ENCODE data around the gene EXOC3.

The EXOC3 gene

GRCh38 chr5:492314-492893 lies 49.4 kb downstream of the EXOC3 start:
- DNase-seq (no peak), ATAC-seq (replicated peaks) (no peak)
- Mint-ChIP-seq H3K36me3 (ENCODE audit: insufficient read depth) (peaks cover 4% of the 10 kb centered on the region), H3K27me3 (peaks cover 0 to 6% of the 10 kb centered on the region in 2 donors), H3K4me3 (no peak overlapping the region), H3K27ac (no peak overlapping the region), H3K9me3 (no peaks in the 10 kb centered on the region), H3K4me1 (ENCODE audit: low read depth in 2 of 2) (no peaks in the 10 kb centered on the region)

- no peak overlapping the region for H3K4me3 Mint-ChIP-seq
- no peak for ATAC-seq (replicated peaks)
- H3K27me3 Mint-ChIP-seq, result peaks cover 0 to 14% of the 10 kb centered on the region in 2 donors
- DNase-seq, result no peak
- no peaks in the 10 kb centered on the region for H3K9me3 Mint-ChIP-seq
- peaks cover 4% of the 10 kb centered on the region for H3K36me3 Mint-ChIP-seq (ENCODE audit: insufficient read depth)
- H3K4me1 Mint-ChIP-seq (ENCODE audit: low read depth in 2 of 2), result no peaks in the 10 kb centered on the region
- no peak overlapping the region for H3K27ac Mint-ChIP-seq
These were observed 50.2 kb downstream of the EXOC3 start for GRCh38 chr5:493119-493701.

GRCh38 chr5:493758-494157 lies 50.8 kb downstream of the EXOC3 start:
- Mint-ChIP-seq H3K27ac (no peak overlapping the region), H3K36me3 (ENCODE audit: insufficient read depth) (peaks cover 4% of the 10 kb centered on the region), H3K9me3 (no peaks in the 10 kb centered on the region), H3K27me3 (peaks cover 0 to 20% of the 10 kb centered on the region in 2 donors), H3K4me1 (ENCODE audit: low read depth in 2 of 2) (no peaks in the 10 kb centered on the region), H3K4me3 (no peak overlapping the region)
- ATAC-seq (replicated peaks) (no peak), DNase-seq (no peak)

GRCh38 chr5:494667-495255 lies 51.8 kb downstream of the EXOC3 start:
- DNase-seq (no peak), ATAC-seq (replicated peaks) (no peak)
- Mint-ChIP-seq H3K36me3 (ENCODE audit: insufficient read depth) (peaks cover 4% of the 10 kb centered on the region), H3K4me1 (ENCODE audit: low read depth in 2 of 2) (no peaks in the 10 kb centered on the region), H3K9me3 (no peaks in the 10 kb centered on the region), H3K27me3 (peaks cover 4 to 28% of the 10 kb centered on the region in 2 donors), H3K4me3 (no peak overlapping the region), H3K27ac (no peak overlapping the region)

GRCh38 chr5:496028-496427 lies 53.1 kb downstream of the EXOC3 start:
- no peak overlapping the region for H3K27ac Mint-ChIP-seq
- ATAC-seq (replicated peaks) (no peak), DNase-seq (no peak)
- H3K4me1 Mint-ChIP-seq (ENCODE audit: low read depth in 2 of 2), result no peaks in the 10 kb centered on the region
- H3K27me3 Mint-ChIP-seq, result peaks cover 16 to 37% of the 10 kb centered on the region in 2 donors
- H3K9me3 Mint-ChIP-seq, result no peaks in the 10 kb centered on the region
- H3K4me3 Mint-ChIP-seq, result no peak overlapping the region
- H3K36me3 Mint-ChIP-seq (ENCODE audit: insufficient read depth), result peaks cover 4% of the 10 kb centered on the region

- Mint-ChIP-seq H3K4me1 (ENCODE audit: low read depth in 2 of 2) (no peaks in the 10 kb centered on the region), H3K27me3 (peaks cover 16 to 42% of the 10 kb centered on the region in 2 donors), H3K36me3 (ENCODE audit: insufficient read depth) (peaks cover 4% of the 10 kb centered on the region), H3K9me3 (no peaks in the 10 kb centered on the region), H3K27ac (no peak overlapping the region), H3K4me3 (no peak overlapping the region)
- no peak for ATAC-seq (replicated peaks)
- no peak for DNase-seq
These were observed 54.2 kb downstream of the EXOC3 start for GRCh38 chr5:497090-497700.

GRCh38 chr5:497871-498509 lies 55.0 kb downstream of the EXOC3 start:
- Mint-ChIP-seq H3K27me3 (peaks cover 16 to 50% of the 10 kb centered on the region in 2 donors), H3K4me3 (no peak overlapping the region), H3K36me3 (ENCODE audit: insufficient read depth) (peaks cover 4% of the 10 kb centered on the region), H3K4me1 (ENCODE audit: low read depth in 2 of 2) (no peaks in the 10 kb centered on the region), H3K9me3 (no peaks in the 10 kb centered on the region), H3K27ac (no peak overlapping the region)
- DNase-seq (no peak), ATAC-seq (replicated peaks) (no peak)

- DNase-seq, result no peak
- no peak for ATAC-seq (replicated peaks)
- H3K36me3 Mint-ChIP-seq (ENCODE audit: insufficient read depth), result peaks cover 4% of the 10 kb centered on the region
- H3K27me3 Mint-ChIP-seq, result peaks cover 16 to 62% of the 10 kb centered on the region in 2 donors
- H3K4me3 Mint-ChIP-seq, result no peak overlapping the region
- H3K27ac Mint-ChIP-seq, result no peak overlapping the region
- no peaks in the 10 kb centered on the region for H3K9me3 Mint-ChIP-seq
- no peaks in the 10 kb centered on the region for H3K4me1 Mint-ChIP-seq (ENCODE audit: low read depth in 2 of 2)
These were observed 56.5 kb downstream of the EXOC3 start for GRCh38 chr5:499233-500209.

- Mint-ChIP-seq H3K27ac (no peak overlapping the region), H3K4me3 (no peak overlapping the region), H3K36me3 (ENCODE audit: insufficient read depth) (no peaks in the 10 kb centered on the region), H3K9me3 (no peaks in the 10 kb centered on the region), H3K4me1 (ENCODE audit: low read depth in 2 of 2) (no peaks in the 10 kb centered on the region), H3K27me3 (peaks cover 16 to 62% of the 10 kb centered on the region in 2 donors)
- DNase-seq, result no peak
- no peak for ATAC-seq (replicated peaks)
These were observed 57.5 kb downstream of the EXOC3 start for GRCh38 chr5:500491-500890.

GRCh38 chr5:501105-501830 lies 58.3 kb downstream of the EXOC3 start:
- Mint-ChIP-seq H3K4me3 (no peak overlapping the region), H3K36me3 (ENCODE audit: insufficient read depth) (no peaks in the 10 kb centered on the region), H3K27ac (no peak overlapping the region), H3K27me3 (peaks cover 16 to 62% of the 10 kb centered on the region in 2 donors), H3K9me3 (no peaks in the 10 kb centered on the region), H3K4me1 (ENCODE audit: low read depth in 2 of 2) (no peaks in the 10 kb centered on the region)
- ATAC-seq (replicated peaks) (no peak), DNase-seq (no peak)

- Mint-ChIP-seq H3K36me3 (ENCODE audit: insufficient read depth) (no peaks in the 10 kb centered on the region), H3K27me3 (peaks cover 16 to 62% of the 10 kb centered on the region in 2 donors)
These were observed 58.8 kb downstream of the EXOC3 start for GRCh38 chr5:501831-502184.

GRCh38 chr5:502325-503079 lies 59.5 kb downstream of the EXOC3 start:
- no peak overlapping the region for H3K27ac Mint-ChIP-seq
- H3K27me3 Mint-ChIP-seq, result peaks cover 16 to 61% of the 10 kb centered on the region in 2 donors
- peak overlapping the region in 1 of 2 donors; percentile 23 for H3K4me3 Mint-ChIP-seq
- H3K9me3 Mint-ChIP-seq, result no peaks in the 10 kb centered on the region
- H3K4me1 Mint-ChIP-seq (ENCODE audit: low read depth in 2 of 2), result no peaks in the 10 kb centered on the region
- no peak for DNase-seq
- no peak for ATAC-seq (replicated peaks)
- H3K36me3 Mint-ChIP-seq (ENCODE audit: insufficient read depth), result no peaks in the 10 kb centered on the region

More at GRCh38 chr5:501831-502184, 58.8 kb downstream of the EXOC3 start:
- Mint-ChIP-seq H3K4me1 (ENCODE audit: low read depth in 2 of 2) (no peaks in the 10 kb centered on the region), H3K9me3 (no peaks in the 10 kb centered on the region), H3K4me3 (peak overlapping the region in 1 of 2 donors; percentile 23), H3K27ac (no peak overlapping the region)
- ATAC-seq (replicated peaks) (no peak), DNase-seq (no peak)
